Measurements from ENCODE around the gene MYO3B. TPM values are rescaled to one million over a fixed set of nuclear protein-coding genes. Genes with fewer than 3 reads are reported as not detected.

MYO3B gene
- total RNA-seq, 1 donor from 2014 or later = 0.17 TPM

DNA sequence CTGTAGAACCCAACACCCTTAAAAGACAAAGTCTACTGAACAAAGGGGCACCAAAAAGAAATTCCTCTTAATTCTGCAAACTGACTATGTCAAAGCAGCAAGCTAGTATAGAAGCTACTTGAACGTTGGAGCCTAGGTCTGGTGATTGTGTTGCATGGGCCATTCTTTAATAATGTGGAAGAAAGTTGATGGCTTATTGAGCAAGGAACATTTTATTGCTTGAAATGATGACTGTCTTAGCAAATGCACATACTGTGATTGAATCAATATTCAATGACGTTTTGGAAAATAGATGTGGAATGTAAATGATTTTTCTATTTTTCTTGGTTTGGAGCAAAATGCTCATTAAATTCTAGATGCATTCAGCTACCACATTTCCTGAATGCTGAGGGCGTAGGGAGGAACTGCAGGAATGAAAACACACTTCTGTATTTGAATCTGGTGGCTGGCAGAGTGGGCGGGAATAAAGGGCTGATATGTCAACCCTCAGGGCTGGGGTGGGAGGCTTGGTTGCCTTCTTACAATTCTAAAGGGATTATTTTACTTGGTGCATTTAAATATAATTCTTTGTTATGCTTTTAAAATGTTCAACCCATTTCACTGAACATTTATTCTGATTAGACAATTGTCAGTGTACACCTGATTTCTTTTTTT, 26.5 kb downstream of the MYO3B start:
- no peak for DNase-seq
- H3K4me1 ChIP-seq = no peaks in the 10 kb centered on the region
- intact Hi-C loops (cut with DNase I) = no loop called here
- no peaks in the 10 kb centered on the region for H3K9me3 ChIP-seq
- H3K36me3 ChIP-seq = no peaks in the 10 kb centered on the region
- ATAC-seq = no peak
- no peaks in the 10 kb centered on the region for H3K27me3 ChIP-seq
- TF ChIP-seq, protein P1, sequence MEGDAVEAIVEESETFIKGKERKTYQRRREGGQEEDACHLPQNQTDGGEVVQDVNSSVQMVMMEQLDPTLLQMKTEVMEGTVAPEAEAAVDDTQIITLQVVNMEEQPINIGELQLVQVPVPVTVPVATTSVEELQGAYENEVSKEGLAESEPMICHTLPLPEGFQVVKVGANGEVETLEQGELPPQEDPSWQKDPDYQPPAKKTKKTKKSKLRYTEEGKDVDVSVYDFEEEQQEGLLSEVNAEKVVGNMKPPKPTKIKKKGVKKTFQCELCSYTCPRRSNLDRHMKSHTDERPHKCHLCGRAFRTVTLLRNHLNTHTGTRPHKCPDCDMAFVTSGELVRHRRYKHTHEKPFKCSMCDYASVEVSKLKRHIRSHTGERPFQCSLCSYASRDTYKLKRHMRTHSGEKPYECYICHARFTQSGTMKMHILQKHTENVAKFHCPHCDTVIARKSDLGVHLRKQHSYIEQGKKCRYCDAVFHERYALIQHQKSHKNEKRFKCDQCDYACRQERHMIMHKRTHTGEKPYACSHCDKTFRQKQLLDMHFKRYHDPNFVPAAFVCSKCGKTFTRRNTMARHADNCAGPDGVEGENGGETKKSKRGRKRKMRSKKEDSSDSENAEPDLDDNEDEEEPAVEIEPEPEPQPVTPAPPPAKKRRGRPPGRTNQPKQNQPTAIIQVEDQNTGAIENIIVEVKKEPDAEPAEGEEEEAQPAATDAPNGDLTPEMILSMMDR (IDR thresholded peaks at IDR 0.05) = no peak
- H3K27ac ChIP-seq = no peak overlapping the region
- H3K4me3 ChIP-seq = no peak overlapping the region

DNA sequence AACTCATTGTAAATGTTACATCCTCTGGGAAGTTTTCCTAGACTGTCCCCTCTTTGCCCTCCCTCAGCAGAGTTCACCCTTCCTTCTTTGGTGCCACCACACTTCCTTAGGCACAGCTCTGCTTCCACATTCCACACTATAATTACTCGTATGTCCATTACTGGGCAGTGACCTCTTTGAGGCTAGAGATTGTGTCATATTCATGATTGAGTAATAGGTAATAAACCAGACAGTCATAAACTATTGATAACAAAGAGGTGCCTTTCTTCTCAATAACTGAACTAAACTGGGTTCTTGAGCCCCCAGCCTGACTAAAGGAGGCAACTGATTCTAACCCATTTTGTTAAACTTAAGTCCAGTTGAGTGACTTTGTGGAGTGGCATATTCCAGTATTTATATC, 28.3 kb downstream of the MYO3B start:
- no peaks in the 10 kb centered on the region for H3K36me3 ChIP-seq
- TF ChIP-seq, protein P1 (IDR thresholded peaks at IDR 0.05) = no peak
- H3K9me3 ChIP-seq = no peaks in the 10 kb centered on the region
- intact Hi-C loops (cut with DNase I) = no loop called here
- H3K4me1 ChIP-seq = no peaks in the 10 kb centered on the region
- DNase-seq (no peak), ATAC-seq (no peak)
- H3K4me3 ChIP-seq = no peak overlapping the region
- H3K27me3 ChIP-seq = no peaks in the 10 kb centered on the region
- H3K27ac ChIP-seq = no peak overlapping the region

DNA sequence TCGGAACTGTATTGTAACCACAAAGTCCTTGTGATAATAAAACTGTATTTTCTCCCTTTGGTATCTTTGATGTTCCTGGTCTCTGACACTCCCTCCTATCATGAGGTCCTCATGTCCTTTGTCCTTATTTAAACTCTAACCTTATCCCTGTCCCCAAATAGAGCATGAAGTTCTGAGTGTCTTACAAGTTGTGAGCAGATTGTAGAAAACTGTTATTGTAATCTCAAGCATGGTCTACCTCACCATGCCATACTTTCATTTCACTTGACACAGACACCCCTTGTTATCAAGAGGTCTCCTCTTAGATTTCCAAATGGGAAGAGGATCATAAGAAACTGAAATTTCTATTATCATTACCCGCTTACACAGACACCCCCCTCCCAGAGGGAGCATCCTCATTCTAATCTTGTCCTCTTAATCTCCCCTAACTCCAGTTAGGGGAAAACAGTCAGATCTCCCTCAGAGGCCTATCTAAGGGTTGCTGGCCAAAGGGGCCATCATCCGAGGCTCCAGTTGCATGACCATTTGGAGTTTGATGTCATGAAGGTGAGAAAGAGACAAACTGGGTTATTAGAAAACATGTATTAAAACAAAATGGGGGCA, 29.0 kb downstream of the MYO3B start:
- H3K4me1 ChIP-seq = no peaks in the 10 kb centered on the region
- intact Hi-C loops (cut with DNase I) = no loop called here
- no peaks in the 10 kb centered on the region for H3K9me3 ChIP-seq
- H3K36me3 ChIP-seq = no peaks in the 10 kb centered on the region
- H3K27ac ChIP-seq = no peak overlapping the region
- ATAC-seq = no peak
- DNase-seq = no peak
- TF ChIP-seq, protein P1 (IDR thresholded peaks at IDR 0.05) = no peak
- H3K4me3 ChIP-seq = no peak overlapping the region
- H3K27me3 ChIP-seq = no peaks in the 10 kb centered on the region

DNA sequence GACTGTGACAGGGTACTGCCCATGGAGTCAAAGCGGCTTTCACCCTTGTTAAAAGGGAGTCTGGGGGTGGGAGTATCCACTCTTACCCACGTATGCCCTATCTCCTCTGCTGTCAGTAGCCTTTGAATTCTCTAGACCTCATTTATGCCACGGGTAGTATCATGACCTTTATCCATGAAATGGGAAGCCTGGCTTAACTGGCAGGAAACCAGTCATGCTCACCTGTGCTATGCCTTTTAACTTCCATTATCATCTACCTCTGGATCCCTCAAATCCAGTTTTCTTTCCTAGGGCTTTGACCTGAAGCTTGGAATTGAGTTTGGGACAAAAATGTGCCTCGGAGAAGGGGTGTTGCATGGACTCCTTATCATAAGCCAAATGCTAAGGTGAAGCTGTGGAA, 30.0 kb downstream of the MYO3B start:
- no peak for ATAC-seq
- no peak for DNase-seq
- Histone ChIP-seq H3K4me1 (no peaks in the 10 kb centered on the region), H3K27ac (no peak overlapping the region), H3K9me3 (no peaks in the 10 kb centered on the region), H3K36me3 (no peaks in the 10 kb centered on the region), H3K4me3 (no peak overlapping the region), H3K27me3 (no peaks in the 10 kb centered on the region)
- intact Hi-C loops (cut with DNase I) = no loop called here
- TF ChIP-seq, protein P1 (IDR thresholded peaks at IDR 0.05) = no peak

DNA sequence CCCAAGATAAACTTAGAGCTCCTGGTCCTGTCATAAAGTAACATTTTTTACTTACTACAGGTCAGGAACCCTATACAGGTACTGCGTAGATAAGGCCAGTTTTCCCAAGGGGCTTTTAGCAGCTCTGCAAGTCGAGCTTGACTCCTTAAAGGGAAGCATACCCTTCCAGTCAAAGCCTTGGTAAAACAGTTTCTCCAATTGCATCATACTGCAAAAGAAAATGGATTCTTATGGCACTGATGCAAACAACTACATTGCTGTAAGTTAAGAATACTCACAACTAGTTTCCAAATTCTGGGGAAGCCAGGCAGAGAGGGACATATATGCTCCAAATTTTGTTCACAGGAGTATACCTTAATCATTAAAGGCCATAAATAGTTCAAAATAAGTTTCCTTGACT, 31.0 kb downstream of the MYO3B start:
- DNase-seq (no peak), ATAC-seq (no peak)
- TF ChIP-seq, protein P1 (IDR thresholded peaks at IDR 0.05) = no peak
- Histone ChIP-seq H3K4me3 (no peak overlapping the region), H3K4me1 (no peaks in the 10 kb centered on the region), H3K27me3 (no peaks in the 10 kb centered on the region), H3K36me3 (no peaks in the 10 kb centered on the region), H3K27ac (no peak overlapping the region), H3K9me3 (no peaks in the 10 kb centered on the region)
- intact Hi-C loops (cut with DNase I) = no loop called here

Data from upper lobe of right lung (tissue), 1 donor.